Left cardiac atrium (tissue), 4 donors: Measurements from ENCODE around the gene SDK1. TPM values are rescaled to one million over a fixed set of nuclear protein-coding genes. Genes with fewer than 3 reads are reported as not detected.

ENCODE experiments used
- ATAC-seq, 2 donors: fragments of 200-7000 bp; cut with Tn5 transposase; one replicate each; pipeline ENCODE4 v1.9.1; 2020; ENCODE audit warnings: mild to moderate bottlenecking in 2 of 2, moderate library complexity in 2 of 2
- DNase-seq: peaks from one replicate; pipeline ENCODE4 v3.0.0-alpha.2; 2020
- intact Hi-C, 2 donors: fragments of 100-400 bp; cut with DNase I; formaldehyde crosslinking; loops; one replicate each; pipeline versions ENCODE4 v1.14.1 to v1.15.1; 2022 to 2023
- total RNA-seq, 2 donors: library from RNA; stranded (reverse); fragmentation: NEBNext Ultra II Directional; extraction: Animal tissue kit (Norgen Biotek cat#: 25700); gene quantifications; one replicate each; pipeline ENCODE4 v1.2.1, GENCODE V29; 2021
- donor health status: DM: no; HTN: yes; CAD: no.
- donor health status: DM: no; HTN: yes; CAD: no; lungs with severe emphysema.
- donor health status: DM: yes; HTN: yes; CAD: no.
- donor health status: Dilated cardiomyopathy.

The SDK1 gene
- total RNA-seq, 2 donors from 2014 or later, result 2.0 to 2.8 TPM

DNA sequence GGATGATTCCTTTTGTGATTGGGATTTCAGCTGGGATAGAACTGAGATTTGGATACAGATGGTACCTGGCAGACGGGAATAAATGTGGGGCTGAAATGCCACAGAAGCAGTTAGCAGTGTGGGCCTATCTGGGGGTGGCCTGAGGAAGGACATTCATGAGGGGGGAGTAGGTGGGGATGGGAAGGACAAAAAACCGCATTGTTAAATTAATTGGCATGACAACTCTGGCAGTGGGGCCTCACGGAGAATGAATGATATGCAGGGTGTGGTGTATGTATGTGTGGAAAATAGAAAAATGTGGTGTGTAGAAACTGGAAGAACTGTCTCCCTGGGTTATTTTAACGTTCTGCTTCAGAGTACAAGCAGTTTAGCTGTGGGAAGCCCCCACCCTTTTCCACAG is 17.8 kb downstream of the SDK1 start:
- ATAC-seq, result no peak
- no peak for DNase-seq
- intact Hi-C loops, result loop anchor here in 1 of 2 donors (10.0 kb wide), 1 partner anchor 576 kb away; no protein-coding TSS in a partner anchor

- ATAC-seq (no peak), DNase-seq (no peak)
- intact Hi-C loops, result no loop called here
These were observed 20.2 kb downstream of the SDK1 start for GRCh38 chr7:3321206-3321605.

DNA sequence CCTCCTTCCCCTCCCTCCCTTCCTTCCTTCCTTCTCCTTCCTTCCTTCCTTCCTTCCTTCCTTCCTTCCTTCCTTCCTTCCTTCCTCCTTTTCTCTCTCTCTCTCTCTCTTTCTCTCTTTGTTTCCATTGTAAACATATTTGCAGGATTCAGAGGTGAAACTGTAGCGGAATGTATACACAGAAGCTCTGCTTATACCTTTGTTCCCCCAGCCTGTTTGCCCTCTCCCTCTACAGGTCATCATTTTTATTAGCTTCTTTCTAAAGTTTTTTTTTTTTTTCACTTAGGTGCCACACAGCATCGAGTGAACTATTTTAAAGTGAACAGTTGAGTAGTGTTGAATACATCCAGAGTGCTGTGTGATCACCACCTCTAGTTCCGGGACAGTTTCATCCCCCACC is 20.7 kb downstream of the SDK1 start:
- ATAC-seq, result no peak

DNA sequence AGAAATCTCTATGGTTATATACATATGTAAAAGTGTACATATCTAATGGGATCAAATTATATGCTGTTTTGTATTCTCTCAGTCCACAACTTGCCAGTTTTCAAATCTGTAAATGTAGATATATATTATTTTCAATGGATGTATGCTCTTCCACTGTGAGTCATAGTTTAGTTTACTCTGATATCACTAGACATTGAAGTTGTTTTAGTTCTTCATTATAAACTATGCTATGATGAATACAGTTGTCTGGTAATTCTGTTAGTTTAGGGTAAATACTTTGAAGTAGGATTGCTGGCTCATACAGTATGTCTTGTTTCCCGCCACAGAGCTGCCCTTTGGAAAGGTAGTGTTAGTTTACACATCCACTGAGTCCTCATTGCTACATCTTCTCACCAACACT is 25.2 kb downstream of the SDK1 start:
- ATAC-seq (no peak), DNase-seq (no peak)
- intact Hi-C loops, result no loop called here

More for the DNA sequence above, 20.7 kb downstream of the SDK1 start:
- intact Hi-C loops, result no loop called here
- DNase-seq, result no peak

DNA sequence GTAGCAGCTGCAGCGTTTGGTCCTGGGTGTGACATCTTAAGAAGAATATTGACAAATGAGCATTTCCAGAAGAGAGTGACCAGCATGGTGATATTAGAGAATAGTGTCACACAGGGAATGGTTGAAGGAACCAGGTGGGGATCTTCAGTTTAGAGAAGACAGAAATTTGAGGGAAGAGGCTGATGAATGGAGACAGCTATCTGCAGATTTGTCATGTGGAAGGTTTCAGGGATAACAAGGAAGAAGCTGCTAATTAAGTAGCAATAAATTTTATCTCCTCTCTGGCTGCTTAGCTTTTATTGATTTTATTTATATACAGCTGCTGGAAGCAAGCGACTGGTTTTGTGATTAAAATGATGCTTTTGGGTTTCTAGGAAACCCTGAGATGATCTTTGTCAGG is 26.0 kb downstream of the SDK1 start:
- no peak for DNase-seq
- intact Hi-C loops, result no loop called here
- ATAC-seq, result no peak

DNA sequence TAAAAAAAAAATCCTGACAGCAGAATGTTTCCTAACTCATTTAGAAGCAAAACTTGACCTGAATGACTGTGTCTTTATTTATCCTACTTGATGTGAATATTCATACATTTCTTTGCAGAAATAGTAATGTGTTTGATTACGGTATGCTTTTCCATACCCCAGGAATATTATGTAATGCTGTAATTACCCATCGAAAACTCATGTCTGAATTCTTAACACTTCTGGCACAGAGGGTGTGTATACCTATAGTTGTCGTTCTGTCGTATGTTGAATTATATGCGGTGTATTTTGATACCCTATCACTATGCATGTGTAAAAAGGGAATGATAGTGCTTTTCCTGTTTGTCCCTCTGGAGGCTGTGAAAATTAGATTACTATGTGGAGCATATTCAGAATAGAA is 26.6 kb downstream of the SDK1 start:
- DNase-seq, result no peak
- ATAC-seq, result no peak
- intact Hi-C loops, result no loop called here

DNA sequence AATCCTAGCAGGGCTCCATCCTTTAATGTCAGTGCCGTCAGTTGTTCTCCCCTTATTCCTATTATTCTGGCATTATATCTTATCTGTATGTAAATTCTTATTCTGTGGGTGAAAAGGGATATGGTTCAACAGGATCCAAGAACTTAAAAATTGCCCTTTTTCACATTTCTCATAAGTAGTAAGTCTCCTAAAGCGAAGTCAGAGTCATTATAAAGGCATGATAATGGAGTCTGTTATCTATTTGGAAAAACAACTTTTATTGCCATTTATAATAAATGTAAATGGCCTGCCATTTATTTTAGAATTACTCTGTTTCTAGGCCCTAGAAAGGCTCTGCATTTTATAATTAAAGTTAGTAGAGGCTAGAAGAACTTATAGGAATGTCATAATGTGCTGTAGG is 31.3 kb downstream of the SDK1 start:
- no peak for ATAC-seq
- DNase-seq, result no peak
- intact Hi-C loops, result no loop called here

- no peak for DNase-seq
- no peak for ATAC-seq
- intact Hi-C loops, result no loop called here
These were observed 32.8 kb downstream of the SDK1 start for GRCh38 chr7:3333861-3334260.

DNA sequence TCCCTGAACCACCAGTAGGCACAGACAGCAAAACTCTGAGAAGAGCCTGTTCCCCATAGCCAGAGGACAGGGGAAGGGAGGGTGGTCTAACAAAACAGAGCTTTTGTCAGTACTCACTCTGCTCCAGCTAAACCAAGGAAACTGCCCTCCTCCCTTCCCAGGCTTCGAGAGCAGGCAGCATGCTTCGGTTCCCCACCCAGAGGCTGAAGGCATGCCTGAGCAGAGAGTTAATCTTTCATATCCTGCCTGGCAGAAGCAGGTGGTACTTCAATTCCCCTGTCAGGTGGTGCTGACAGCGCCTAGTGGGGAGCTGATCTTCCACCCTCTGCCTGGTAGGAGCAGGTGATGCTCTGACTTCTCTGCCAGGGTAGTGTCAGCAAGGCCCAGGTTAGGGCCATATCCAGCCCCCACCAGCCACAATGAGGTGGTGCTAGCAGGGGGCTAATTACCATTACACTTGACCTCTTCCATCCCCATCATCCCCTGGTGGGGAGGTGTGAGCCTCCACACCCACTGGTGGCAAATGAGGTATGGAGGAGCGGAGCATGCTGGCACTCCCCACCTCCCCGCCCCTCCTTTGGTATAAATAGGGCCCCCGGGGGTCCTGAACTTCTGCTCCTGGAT is 35.1 kb downstream of the SDK1 start:
- ATAC-seq, result no peak
- intact Hi-C loops, result no loop called here

DNA sequence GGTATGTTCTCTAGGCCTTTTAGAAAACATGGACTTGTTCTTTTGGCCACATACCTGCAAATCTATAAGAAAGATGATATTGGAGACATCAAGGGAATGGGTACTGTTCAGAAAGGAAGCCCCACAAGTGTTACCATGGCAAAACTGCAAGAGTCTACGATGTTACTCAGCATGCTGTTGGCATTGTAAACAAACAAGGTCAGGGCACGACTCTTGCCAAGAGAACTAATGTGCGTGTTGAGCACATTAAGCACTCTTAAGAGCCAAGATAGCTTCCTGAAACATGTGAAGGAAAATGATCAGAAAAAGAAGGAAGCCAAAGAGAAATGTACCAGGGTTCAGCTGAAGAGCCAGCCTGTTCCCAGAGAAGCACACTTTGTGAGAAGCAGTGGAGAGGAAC is 37.1 kb downstream of the SDK1 start:
- no peak for ATAC-seq
- intact Hi-C loops, result no loop called here
- no peak for DNase-seq

More for the DNA sequence above, 35.1 kb downstream of the SDK1 start:
- no peak for DNase-seq

DNA sequence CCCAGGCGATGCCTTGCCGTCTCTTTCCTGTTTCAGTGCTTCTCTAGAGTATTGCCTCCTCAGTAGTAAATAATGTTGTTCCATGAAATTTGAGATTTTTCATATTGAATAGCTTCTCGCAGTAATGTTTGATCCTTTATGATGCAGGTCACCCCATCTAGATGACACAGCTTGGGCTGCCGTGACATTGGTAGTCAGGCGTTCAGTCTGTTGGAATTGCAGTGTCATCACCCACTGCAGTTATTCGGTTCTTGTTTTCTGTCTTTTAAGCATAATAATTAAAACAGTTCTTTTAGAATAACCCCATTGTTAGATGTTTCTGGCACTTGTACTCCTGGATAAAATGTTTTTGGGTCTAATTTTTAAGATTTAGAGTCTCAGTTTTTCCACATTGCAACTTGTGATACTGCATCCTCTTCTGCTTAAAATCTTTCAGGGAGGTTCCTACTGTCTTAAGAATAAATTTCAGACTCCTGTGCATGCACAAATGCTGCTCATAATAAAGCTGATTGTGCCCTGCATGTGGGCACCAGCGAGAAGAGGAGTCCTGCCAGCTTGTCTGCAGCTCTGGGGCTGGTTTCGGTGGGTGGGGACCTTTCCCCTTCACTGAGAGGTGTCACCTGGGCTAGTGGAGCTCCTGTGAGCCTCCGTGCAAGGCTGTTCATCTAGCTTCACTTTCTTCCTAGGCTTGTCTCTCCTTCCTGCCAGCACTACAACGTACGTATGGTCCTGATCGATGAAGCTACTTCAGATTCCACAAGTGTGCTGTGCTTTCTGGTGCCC is 44.8 kb downstream of the SDK1 start:
- DNase-seq (no peak), ATAC-seq (no peak)
- intact Hi-C loops, result no loop called here

- intact Hi-C loops, result no loop called here
- no peak for DNase-seq
- ATAC-seq, result no peak
These were observed 48.1 kb downstream of the SDK1 start for GRCh38 chr7:3349126-3349525.

- intact Hi-C loops, result no loop called here
- ATAC-seq, result no peak
- DNase-seq, result no peak
These were observed 55.1 kb downstream of the SDK1 start for GRCh38 chr7:3356173-3356572.

DNA sequence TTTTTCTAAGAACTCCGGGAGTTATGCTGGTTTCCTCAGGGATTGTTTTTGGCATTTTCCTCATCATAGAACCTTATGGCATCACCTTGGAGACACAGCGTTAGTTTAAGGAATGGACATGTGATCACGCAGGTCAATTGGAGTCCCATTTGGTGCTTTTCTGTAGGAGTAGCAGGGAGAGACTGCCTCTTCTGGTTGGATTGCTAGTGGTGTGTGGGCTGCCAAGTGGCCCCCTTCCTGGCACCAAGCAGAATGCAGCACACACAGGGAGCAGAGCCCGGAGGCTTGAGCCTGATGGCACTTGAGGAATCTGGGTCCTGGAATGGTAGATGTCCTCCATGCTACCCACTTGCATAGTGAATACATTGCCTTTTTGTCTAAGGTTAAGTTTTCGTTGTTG is 57.9 kb downstream of the SDK1 start:
- DNase-seq, result no peak

GRCh38 chr7:3367261-3367660 is 66.2 kb downstream of the SDK1 start:
- ATAC-seq (no peak), DNase-seq (no peak)
- intact Hi-C loops, result no loop called here

More for the DNA sequence above, 57.9 kb downstream of the SDK1 start:
- ATAC-seq, result no peak
- intact Hi-C loops, result no loop called here

GRCh38 chr7:3370068-3370830 is 69.2 kb downstream of the SDK1 start:
- ATAC-seq, result peak in 1 of 2 donors; percentile 40
- intact Hi-C loops, result no loop called here
- DNase-seq, result no peak

DNA sequence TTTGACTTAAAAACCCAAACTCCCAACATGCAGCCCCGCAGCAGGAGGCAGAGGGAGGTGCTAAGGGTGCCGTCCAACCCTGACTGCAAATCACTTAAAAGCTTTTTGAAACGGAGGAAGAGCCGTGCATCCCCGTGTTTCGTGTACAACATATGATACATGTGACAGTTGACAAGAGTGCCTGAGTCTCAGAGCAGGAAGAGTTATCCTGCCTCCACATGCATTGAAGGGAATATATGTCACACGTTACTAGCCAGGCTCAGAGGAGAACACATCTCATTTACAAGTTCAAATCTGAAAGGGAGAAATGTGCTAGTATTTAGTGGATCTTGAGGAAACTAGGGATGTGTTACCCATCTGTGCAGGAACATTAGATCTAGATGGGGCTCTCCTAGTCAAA is 69.9 kb downstream of the SDK1 start:
- ATAC-seq, result no peak
- DNase-seq, result no peak
- intact Hi-C loops, result no loop called here

GRCh38 chr7:3371601-3372000 is 70.5 kb downstream of the SDK1 start:
- ATAC-seq, result no peak
- intact Hi-C loops, result no loop called here
- no peak for DNase-seq

- intact Hi-C loops, result no loop called here
- ATAC-seq (no peak), DNase-seq (no peak)
These were observed 73.2 kb downstream of the SDK1 start for GRCh38 chr7:3374239-3374638.

- ATAC-seq (no peak), DNase-seq (no peak)
- intact Hi-C loops, result no loop called here
These were observed 77.5 kb downstream of the SDK1 start for GRCh38 chr7:3378390-3379150.
